ENCODE measurements around the gene ARHGAP15.

ARHGAP15 gene

DNA sequence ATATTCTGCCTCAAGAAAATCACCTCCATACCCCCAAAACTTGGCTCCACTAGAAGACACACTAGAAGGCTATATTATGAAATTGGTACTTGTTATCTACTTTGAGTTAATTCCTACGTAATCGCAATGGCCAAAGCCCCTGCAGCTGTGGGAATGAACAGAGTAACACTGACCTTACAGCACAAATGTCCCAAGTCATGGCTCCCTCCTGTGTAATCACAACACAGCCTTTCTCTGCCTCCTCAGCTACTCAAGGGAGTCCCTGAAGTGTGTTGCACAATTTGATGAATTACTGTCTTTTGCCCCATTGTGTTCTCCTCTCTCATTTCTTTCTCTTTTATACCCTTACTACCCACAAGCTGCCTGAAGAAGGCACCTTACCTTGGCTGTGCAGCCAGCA is 375.2 kb downstream of the ARHGAP15 start:
- Histone ChIP-seq H3K14ac (ENCODE audit: low read length) (no peak overlapping the region), H3K4me1 (ENCODE audit: control insufficient read depth in 2 of 2, insufficient read depth in 1 of 2, low read depth in 1 of 2, low read length in 2 of 2) (peaks cover 0 to 2% of the 10 kb centered on the region in 2 donors), H3K9ac (ENCODE audit: low read depth, low read length, poor library complexity) (no peak overlapping the region), H2BK15ac (ENCODE audit: low read length) (no peak overlapping the region), H2AK5ac (ENCODE audit: low read depth, low read length) (no peak overlapping the region), H3K4me2 (ENCODE audit: insufficient read depth, low read length, poor library complexity, severe bottlenecking) (no peak overlapping the region), H3K79me1 (ENCODE audit: low read depth, low read length) (no peaks in the 10 kb centered on the region), H2AFZ (ENCODE audit: low read length) (no peak overlapping the region), H4K8ac (ENCODE audit: low read depth, low read length) (no peak overlapping the region), H3K27ac (replicated peaks; ENCODE audit: low read length) (no peak overlapping the region), H4K91ac (ENCODE audit: low read depth, low read length, poor library complexity) (no peak overlapping the region), H3K36me3 (replicated peaks in 1 of 2; ENCODE audit: control insufficient read depth in 2 of 2, insufficient read depth in 2 of 2, low read length in 2 of 2) (no peaks in the 10 kb centered on the region), H3K4ac (ENCODE audit: low read length) (no peak overlapping the region), H3K27me3 (ENCODE audit: control insufficient read depth in 3 of 3, insufficient read depth in 3 of 3, low read depth in 1 of 3, low read length in 3 of 3) (no peaks in the 10 kb centered on the region), H3K9me3 (replicated peaks in 1 of 2; ENCODE audit: control insufficient read depth in 2 of 2, insufficient read depth in 1 of 2, low read depth in 1 of 2, low read length in 2 of 2) (no peaks in the 10 kb centered on the region), H3K4me3 (ENCODE audit: low read length in 2 of 2) (no peak overlapping the region), H3K18ac (ENCODE audit: low read length) (no peak overlapping the region), H2BK120ac (ENCODE audit: low read depth, low read length) (no peak overlapping the region), H2BK5ac (ENCODE audit: low read length) (no peak overlapping the region), H2BK12ac (ENCODE audit: low read length) (no peak overlapping the region), H3K23ac (ENCODE audit: low read depth, low read length, poor library complexity) (no peak overlapping the region)
- no CpG with 5 or more reads among the region's 2 CpGs for WGBS, 2 donors (ENCODE audit: extremely low coverage in 2 of 2, insufficient read length in 2 of 2, insufficient replicate concordance in 1 of 2)
- no peak for DNase-seq (ENCODE audit: low spot score)

GRCh38 chr2:143505542-143505941 is 376.3 kb downstream of the ARHGAP15 start:
- Histone ChIP-seq H2BK5ac (ENCODE audit: low read length) (no peak overlapping the region), H3K14ac (ENCODE audit: low read length) (no peak overlapping the region), H3K4ac (ENCODE audit: low read length) (no peak overlapping the region), H3K4me2 (ENCODE audit: insufficient read depth, low read length, poor library complexity, severe bottlenecking) (no peak overlapping the region), H3K4me1 (ENCODE audit: control insufficient read depth in 2 of 2, insufficient read depth in 1 of 2, low read depth in 1 of 2, low read length in 2 of 2) (peaks cover 0 to 2% of the 10 kb centered on the region in 2 donors), H3K9ac (ENCODE audit: low read depth, low read length, poor library complexity) (no peak overlapping the region), H3K36me3 (replicated peaks in 1 of 2; ENCODE audit: control insufficient read depth in 2 of 2, insufficient read depth in 2 of 2, low read length in 2 of 2) (no peaks in the 10 kb centered on the region), H3K79me1 (ENCODE audit: low read depth, low read length) (no peaks in the 10 kb centered on the region), H4K8ac (ENCODE audit: low read depth, low read length) (no peak overlapping the region), H2BK12ac (ENCODE audit: low read length) (no peak overlapping the region), H3K4me3 (ENCODE audit: low read length in 2 of 2) (no peak overlapping the region), H4K91ac (ENCODE audit: low read depth, low read length, poor library complexity) (no peak overlapping the region), H2BK120ac (ENCODE audit: low read depth, low read length) (no peak overlapping the region), H2AFZ (ENCODE audit: low read length) (no peak overlapping the region), H3K9me3 (replicated peaks in 1 of 2; ENCODE audit: control insufficient read depth in 2 of 2, insufficient read depth in 1 of 2, low read depth in 1 of 2, low read length in 2 of 2) (no peaks in the 10 kb centered on the region), H3K27ac (replicated peaks; ENCODE audit: low read length) (no peak overlapping the region), H3K18ac (ENCODE audit: low read length) (no peak overlapping the region), H2BK15ac (ENCODE audit: low read length) (no peak overlapping the region), H2AK5ac (ENCODE audit: low read depth, low read length) (no peak overlapping the region), H3K27me3 (ENCODE audit: control insufficient read depth in 3 of 3, insufficient read depth in 3 of 3, low read depth in 1 of 3, low read length in 3 of 3) (no peaks in the 10 kb centered on the region), H3K23ac (ENCODE audit: low read depth, low read length, poor library complexity) (no peak overlapping the region)
- no peak for DNase-seq (ENCODE audit: low spot score)
- no CpG with 5 or more reads among the region's 1 CpG for WGBS, 2 donors (ENCODE audit: extremely low coverage in 2 of 2, insufficient read length in 2 of 2, insufficient replicate concordance in 1 of 2)

GRCh38 chr2:143513081-143513480 is 383.9 kb downstream of the ARHGAP15 start:
- Histone ChIP-seq H3K4me3 (ENCODE audit: low read length in 2 of 2) (no peak overlapping the region), H3K27ac (replicated peaks; ENCODE audit: low read length) (no peak overlapping the region), H4K8ac (ENCODE audit: low read depth, low read length) (no peak overlapping the region), H3K9me3 (replicated peaks in 1 of 2; ENCODE audit: control insufficient read depth in 2 of 2, insufficient read depth in 1 of 2, low read depth in 1 of 2, low read length in 2 of 2) (no peaks in the 10 kb centered on the region), H3K4ac (ENCODE audit: low read length) (no peak overlapping the region), H2BK12ac (ENCODE audit: low read length) (no peak overlapping the region), H3K27me3 (ENCODE audit: control insufficient read depth in 3 of 3, insufficient read depth in 3 of 3, low read depth in 1 of 3, low read length in 3 of 3) (no peaks in the 10 kb centered on the region), H2BK5ac (ENCODE audit: low read length) (no peak overlapping the region), H3K4me2 (ENCODE audit: insufficient read depth, low read length, poor library complexity, severe bottlenecking) (no peak overlapping the region), H3K79me1 (ENCODE audit: low read depth, low read length) (no peaks in the 10 kb centered on the region), H3K18ac (ENCODE audit: low read length) (no peak overlapping the region), H3K14ac (ENCODE audit: low read length) (no peak overlapping the region), H2BK120ac (ENCODE audit: low read depth, low read length) (no peak overlapping the region), H4K91ac (ENCODE audit: low read depth, low read length, poor library complexity) (no peak overlapping the region), H2AFZ (ENCODE audit: low read length) (no peak overlapping the region), H3K4me1 (ENCODE audit: control insufficient read depth in 2 of 2, insufficient read depth in 1 of 2, low read depth in 1 of 2, low read length in 2 of 2) (no peaks in the 10 kb centered on the region), H3K23ac (ENCODE audit: low read depth, low read length, poor library complexity) (no peak overlapping the region), H3K9ac (ENCODE audit: low read depth, low read length, poor library complexity) (no peak overlapping the region), H3K36me3 (replicated peaks in 1 of 2; ENCODE audit: control insufficient read depth in 2 of 2, insufficient read depth in 2 of 2, low read length in 2 of 2) (no peaks in the 10 kb centered on the region), H2BK15ac (ENCODE audit: low read length) (no peak overlapping the region), H2AK5ac (ENCODE audit: low read depth, low read length) (no peak overlapping the region)
- DNase-seq (ENCODE audit: low spot score), result peak; percentile 24
- WGBS, 2 donors (ENCODE audit: extremely low coverage in 2 of 2, insufficient read length in 2 of 2, insufficient replicate concordance in 1 of 2), result no CpG with 5 or more reads among the region's 2 CpGs

DNA sequence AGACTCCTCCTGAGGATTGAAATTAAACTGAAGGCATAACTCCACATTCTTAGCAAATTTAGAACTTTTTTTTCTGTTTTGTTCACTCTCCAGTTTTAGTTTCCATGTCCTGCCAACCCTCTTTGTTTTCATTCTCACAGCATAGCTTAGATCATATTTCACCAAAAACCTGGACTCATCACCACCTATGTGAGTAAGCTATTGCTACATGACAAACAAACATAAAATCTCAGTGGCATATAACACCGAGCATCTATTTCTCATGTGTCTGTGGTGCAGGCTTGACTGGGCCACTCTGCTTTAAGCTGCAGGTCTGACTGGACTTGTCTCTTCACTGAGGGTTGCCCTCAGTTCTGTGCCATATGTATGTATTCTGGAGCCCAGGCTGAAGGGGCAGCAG is 385.2 kb downstream of the ARHGAP15 start:
- Histone ChIP-seq H3K79me1 (ENCODE audit: low read depth, low read length) (no peaks in the 10 kb centered on the region), H4K8ac (ENCODE audit: low read depth, low read length) (no peak overlapping the region), H3K36me3 (replicated peaks in 1 of 2; ENCODE audit: control insufficient read depth in 2 of 2, insufficient read depth in 2 of 2, low read length in 2 of 2) (no peaks in the 10 kb centered on the region), H3K9ac (ENCODE audit: low read depth, low read length, poor library complexity) (no peak overlapping the region), H2AK5ac (ENCODE audit: low read depth, low read length) (no peak overlapping the region), H3K18ac (ENCODE audit: low read length) (no peak overlapping the region), H3K23ac (ENCODE audit: low read depth, low read length, poor library complexity) (no peak overlapping the region), H2BK5ac (ENCODE audit: low read length) (no peak overlapping the region), H3K14ac (ENCODE audit: low read length) (no peak overlapping the region), H3K4me1 (ENCODE audit: control insufficient read depth in 2 of 2, insufficient read depth in 1 of 2, low read depth in 1 of 2, low read length in 2 of 2) (no peaks in the 10 kb centered on the region), H3K4me3 (ENCODE audit: low read length in 2 of 2) (no peak overlapping the region), H2BK120ac (ENCODE audit: low read depth, low read length) (no peak overlapping the region), H3K27ac (replicated peaks; ENCODE audit: low read length) (no peak overlapping the region), H3K4ac (ENCODE audit: low read length) (no peak overlapping the region), H2BK12ac (ENCODE audit: low read length) (no peak overlapping the region), H2BK15ac (ENCODE audit: low read length) (no peak overlapping the region), H3K27me3 (ENCODE audit: control insufficient read depth in 3 of 3, insufficient read depth in 3 of 3, low read depth in 1 of 3, low read length in 3 of 3) (no peaks in the 10 kb centered on the region), H2AFZ (ENCODE audit: low read length) (no peak overlapping the region), H3K4me2 (ENCODE audit: insufficient read depth, low read length, poor library complexity, severe bottlenecking) (no peak overlapping the region), H3K9me3 (replicated peaks in 1 of 2; ENCODE audit: control insufficient read depth in 2 of 2, insufficient read depth in 1 of 2, low read depth in 1 of 2, low read length in 2 of 2) (no peaks in the 10 kb centered on the region), H4K91ac (ENCODE audit: low read depth, low read length, poor library complexity) (no peak overlapping the region)
- no CpG with 5 or more reads among the region's 1 CpG for WGBS, 2 donors (ENCODE audit: extremely low coverage in 2 of 2, insufficient read length in 2 of 2, insufficient replicate concordance in 1 of 2)
- DNase-seq (ENCODE audit: low spot score), result no peak
